RCC 7860 (cell line): ENCODE measurements around the gene TDRD9.
"Not testable (repeated sequence)": the region's sequence is repeated elsewhere in the genome, so short reads cannot be mapped to it uniquely, and the experiment has no call there.

Experiments used
- DNase-seq: peaks from one replicate; pipeline ENCODE4 v3.0.0-alpha.2; 2015; ENCODE audit warnings: low spot score
- FAIRE-seq: peaks from 2 replicates; lab custom pipeline; 2012; peaks lifted over from hg19 to GRCh38; lab: Jason Lieb, UNC

Gene TDRD9

DNA sequence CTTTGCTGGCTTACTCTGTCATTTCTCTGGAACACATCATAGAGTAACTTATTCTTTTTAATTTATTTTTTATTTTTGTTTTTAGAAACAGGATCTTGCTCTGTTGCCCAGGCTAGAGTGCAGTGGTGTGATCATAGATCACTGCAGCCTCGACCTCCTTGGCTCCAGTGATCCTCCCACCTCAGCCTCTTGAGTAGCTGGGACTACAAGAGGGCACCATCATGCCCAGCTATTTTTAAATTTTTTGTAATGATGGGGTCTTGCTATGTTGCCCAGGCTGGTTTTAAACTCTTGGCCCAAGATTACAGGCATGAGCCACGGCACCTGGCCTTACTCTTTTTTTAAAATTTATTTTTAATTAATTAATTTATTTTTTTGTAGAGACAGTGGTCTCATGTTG, 46.3 kb downstream of the TDRD9 start:
- FAIRE-seq: no peak
- no peak for DNase-seq

DNA sequence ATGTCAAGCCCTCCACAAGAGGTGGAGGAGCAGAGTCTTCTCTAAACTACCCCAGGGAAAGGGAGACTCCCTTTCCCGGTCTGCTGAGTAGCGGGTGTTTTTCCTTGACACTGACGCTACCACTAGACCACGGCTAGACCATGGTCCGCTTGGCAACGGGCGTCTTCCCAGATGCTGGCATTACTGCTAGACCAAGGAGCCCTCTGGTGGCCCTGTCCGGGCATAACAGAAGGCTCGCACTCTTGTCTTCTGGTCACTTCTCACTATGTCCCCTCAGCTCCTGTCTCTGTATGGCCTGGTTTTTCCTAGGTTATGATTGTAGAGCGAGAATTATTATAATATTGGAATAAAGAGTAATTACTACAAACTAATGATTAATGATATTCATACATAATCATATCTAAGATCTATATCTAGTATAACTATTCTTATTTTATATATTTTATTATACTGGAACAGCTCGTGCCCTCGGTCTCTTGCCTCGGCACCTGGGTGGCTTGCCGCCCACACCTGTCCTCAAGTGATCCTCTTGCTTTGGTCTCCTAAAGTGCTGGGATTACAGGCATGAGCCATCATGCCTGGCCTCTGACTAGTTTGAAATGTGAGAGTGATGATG, 52.5 kb downstream of the TDRD9 start:
- not testable (repeated sequence) for FAIRE-seq, DNase-seq

DNA sequence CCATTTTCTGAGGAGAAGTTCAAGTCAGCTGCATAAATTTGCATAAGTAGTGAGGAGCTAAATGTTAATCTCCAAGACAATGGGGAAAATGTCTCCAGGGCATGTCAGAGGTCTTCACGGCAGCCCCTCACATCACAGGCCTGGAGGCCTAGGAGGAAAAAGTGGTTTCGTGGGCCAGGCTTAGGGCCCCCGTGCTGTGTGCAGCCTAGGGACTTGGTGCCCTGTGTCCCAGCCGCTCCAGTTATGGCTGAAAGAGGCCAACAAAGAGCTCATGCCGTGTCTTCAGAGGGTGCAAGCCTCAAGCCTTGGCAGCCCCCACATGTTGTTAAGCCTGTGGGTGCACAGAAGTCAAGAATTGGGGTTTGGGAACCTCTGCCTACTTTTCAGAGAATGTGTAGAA, 55.9 kb downstream of the TDRD9 start:
- no peak for DNase-seq
- no peak for FAIRE-seq

DNA sequence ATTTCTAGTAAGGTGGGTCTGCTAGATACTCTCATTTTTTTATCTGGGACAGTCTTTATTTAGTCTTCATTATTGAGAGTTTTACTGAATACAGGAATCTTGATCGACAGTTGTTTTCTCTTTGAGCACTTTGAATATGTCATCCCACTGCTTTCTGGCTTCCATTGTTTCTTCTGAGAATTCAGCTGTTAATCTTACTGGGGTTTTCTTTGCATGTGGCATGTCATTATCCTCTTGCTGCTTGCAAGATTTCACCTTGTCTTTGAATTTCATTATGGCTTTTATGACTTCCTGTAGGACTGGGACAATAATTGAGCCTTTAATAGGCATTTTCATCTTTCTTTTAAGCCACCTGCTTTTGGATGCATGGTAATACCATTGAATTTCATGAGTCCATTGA, 60.8 kb downstream of the TDRD9 start:
- no peak for DNase-seq
- no peak for FAIRE-seq

DNA sequence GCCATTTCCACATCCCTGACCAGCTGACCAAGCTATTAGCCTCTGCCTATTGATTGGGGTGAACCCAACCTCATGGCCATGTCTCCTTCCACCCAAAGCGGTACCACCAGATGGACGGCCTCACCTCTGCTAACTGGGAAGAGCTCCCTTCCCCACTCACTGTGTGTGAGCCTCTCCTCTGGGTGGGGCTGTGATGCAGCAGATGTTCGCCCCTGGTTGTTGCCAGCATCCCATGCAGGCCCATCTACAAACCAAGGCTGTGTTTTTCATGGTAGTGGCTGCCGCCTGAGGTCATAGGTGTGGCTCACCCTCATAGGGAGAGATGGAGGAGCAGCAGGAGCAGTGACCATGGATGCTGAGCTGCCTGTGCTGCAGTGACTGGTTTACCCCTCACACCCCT, 61.7 kb downstream of the TDRD9 start:
- FAIRE-seq: no peak
- DNase-seq: no peak

DNA sequence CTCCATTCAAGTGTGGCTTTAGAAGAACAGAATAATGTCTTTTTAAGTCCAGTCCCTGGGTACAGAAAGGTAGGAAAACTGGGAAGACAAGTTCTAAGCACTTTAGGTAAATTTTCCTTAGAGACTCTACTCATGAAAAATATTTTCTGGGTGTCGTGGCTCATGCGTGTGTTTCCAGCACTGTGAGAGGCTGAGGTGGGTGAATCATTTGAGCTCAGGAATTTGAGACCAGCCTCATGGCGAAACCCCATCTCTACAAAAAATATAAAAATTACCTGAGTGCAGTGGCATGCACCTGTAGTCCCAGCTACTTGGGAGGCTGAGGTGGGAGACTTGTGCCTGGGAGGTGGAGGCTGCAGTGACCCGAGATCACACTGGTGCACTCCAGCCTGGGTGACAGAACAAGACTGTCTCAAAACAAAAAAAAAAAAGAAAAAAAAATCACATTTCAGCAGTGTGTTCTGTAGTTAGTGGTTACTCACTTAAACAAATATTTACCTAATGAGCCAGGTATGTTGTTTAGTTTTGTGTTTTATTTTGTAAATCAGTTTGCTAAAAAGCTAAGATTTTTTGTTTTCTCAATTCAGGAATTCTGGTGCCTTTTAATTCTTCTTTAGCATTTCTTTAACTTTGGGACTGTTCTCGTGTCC, 66.4 kb downstream of the TDRD9 start:
- FAIRE-seq (no peak), DNase-seq (no peak)

DNA sequence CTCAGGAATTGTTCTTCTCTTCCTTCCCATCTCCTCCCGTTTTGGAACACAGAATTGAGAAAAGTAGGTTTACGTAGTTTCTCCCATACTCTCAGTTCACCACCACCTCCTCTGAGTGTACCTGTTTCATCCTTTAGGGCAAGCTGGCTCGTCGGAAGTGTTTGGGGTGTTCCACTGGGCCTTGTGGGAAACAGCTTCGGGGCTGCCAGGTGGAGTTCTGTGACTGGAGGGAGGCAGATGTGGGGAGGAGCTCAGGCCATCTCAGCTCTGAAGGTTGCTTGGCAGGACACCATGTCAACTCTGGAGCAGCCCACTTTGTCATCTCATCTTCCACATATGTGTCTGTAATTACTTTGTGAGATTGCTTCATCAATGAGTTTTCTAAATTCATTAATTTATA, 67.6 kb downstream of the TDRD9 start:
- no peak for FAIRE-seq
- DNase-seq: no peak

DNA sequence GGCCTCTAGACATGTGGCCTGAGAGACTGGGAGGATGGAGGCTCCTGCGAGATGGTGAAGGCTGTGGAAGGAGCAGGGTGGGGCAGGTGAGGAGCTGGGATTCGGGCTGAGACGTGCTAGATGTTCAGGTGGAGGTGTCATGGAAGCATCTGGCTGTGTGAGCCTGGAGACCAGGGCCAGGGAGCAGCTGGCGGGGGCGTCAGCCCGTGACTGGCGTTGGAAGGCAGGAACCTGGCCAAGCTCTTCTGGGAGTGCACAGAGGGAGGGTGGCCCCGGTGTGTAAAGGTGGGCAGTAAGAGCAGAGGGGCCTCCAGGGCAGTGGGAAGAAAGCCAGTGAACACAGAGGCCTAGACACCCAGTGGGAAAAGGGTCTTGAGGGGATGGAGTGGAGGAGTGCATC, 69.1 kb downstream of the TDRD9 start:
- DNase-seq (no peak), FAIRE-seq (no peak)

DNA sequence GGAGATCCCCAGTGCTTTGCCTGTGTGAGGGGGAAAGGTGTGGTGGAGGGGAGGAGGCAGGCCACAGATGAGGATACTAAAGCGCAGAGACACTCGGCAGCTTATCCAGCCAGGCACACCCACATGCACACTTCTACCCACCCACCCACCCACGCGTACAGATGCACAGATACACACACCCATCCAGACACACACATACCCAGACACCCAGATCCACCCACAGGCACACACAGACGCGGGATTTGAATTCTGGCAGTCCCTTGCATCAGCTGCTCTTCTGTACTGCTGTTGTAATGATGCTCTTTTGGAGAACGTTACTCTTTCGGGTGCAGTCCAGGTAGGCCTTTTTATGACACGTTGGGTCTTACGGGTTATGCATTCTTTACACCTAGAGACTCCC, 69.8 kb downstream of the TDRD9 start:
- no peak for DNase-seq
- no peak for FAIRE-seq

DNA sequence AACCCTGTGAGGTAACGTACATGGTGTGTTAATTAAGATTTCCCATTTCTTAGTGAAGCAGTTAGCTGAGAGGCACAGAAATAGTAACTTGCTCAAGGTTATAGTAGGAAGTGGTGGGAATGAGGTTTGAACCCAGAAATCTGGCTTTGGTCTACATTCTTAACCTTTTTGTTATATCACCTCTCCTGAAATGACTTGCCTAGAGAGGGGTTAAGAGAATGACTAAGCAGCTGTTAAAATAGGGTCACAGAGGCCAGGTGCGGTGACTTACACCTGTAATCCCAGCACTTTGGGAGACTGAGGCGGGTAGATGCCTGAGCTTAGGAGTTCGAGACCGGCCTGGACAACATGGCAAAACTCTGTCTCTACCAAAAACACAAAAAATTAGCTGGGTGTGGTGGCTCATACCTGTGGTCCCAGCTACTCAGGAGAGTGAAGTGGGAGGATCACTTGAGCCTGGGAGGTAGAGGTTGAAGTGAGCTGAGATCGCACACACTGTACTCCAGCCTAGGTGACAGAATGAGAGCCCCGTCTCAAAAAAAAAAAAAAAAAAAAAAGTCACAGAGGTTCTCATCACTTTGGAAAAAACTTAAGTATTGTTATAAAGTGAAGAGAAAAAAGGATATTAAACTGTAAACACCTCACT, 71.7 kb downstream of the TDRD9 start:
- DNase-seq (no peak), FAIRE-seq (no peak)

DNA sequence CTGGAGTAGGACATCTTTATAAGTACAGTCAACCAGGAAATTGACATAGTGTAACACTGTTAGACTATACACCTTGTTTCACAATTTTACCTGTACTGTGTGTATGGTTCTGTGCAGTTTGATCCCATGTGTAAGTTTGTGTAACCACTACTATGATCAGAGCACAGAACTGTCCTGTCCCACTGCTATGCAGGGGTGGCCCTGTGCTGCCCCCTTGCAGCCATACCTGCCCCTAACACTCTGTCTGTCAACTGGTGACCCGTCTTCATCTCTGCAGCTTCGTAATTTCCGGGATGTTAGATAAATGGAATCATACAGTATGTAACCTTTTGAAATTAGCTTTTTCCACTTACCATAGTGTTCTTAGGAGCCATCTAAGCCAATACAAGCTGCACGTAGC, 72.7 kb downstream of the TDRD9 start:
- no peak for DNase-seq
- FAIRE-seq: no peak

DNA sequence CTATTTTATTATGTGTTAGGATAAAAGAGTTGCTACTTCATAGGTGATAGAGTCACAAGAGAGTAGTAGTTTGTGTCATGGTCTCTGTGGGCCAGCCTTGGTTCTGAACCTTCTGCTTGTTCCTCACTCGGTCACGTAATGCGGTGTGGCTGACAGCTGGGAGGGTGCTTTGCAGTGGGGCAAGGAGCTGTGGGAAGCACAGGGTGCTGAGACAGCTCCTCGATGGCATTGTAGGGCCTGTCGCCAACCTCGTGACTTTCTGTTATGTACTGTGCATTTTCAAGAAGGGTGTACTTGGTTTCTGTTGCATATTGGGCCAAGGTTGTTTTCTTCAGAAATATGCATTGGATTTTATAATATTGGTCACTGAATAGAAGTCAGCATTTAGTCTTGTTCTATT, 75.4 kb downstream of the TDRD9 start:
- FAIRE-seq (no peak), DNase-seq (no peak)

DNA sequence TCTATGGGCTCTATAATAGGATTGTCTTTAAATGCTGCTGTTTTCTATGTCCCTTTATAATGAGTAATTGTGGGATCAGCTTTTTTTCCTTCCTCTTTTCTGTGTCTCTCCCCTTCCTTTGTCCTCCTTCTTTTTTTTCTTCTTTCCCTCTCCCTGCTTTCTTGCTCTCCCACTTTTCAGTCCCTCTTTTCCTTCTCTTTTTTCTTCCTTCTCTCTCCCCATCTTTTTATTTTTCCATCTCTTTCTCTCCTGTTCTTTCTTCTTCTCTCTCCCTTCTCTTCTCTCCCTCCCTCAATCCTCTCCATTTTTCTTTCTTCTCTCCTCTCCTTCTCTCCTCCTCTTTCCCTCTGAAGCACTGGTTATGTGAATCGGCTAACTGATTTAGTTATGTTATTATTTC, 76.6 kb downstream of the TDRD9 start:
- FAIRE-seq (no peak), DNase-seq (no peak)

DNA sequence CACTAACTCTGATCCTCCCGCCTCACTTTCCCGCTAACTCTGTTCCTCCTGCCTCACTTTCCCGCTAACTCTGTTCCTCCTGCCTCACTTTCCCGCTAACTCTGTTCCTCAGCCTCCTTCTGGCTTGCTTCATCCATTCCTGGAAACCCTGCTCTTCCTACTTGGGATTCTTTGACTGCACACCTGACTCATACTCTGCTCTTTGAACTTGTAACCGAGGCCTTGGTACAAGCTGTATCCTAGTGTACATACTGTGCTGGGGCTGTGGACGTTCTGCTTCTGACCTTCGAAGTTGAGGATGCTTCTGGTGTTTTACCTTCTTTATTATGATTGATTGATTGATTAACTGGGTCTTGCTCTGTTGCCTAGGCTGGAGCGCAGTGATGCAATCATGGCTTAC, 77.2 kb downstream of the TDRD9 start:
- DNase-seq (no peak), FAIRE-seq (no peak)

DNA sequence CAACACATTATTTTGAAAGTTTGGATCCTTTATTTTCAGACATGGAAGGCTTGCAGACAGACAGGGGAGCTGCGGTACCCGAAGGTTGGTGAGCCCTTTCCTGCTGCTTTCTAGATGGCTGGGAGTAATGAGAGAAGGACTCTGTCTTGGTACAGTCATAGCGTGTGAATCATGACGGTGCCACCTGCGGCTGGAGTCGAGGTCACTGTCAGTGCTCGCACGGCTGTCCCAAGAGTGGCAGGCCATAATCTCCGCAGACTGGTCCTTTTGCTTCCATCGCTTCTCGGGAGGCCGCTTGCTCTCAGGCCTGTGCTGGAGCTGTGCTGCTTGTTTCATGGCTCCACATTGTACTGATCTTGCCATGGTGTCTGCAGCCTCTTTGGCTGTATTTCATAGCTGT, 78.9 kb downstream of the TDRD9 start:
- FAIRE-seq: no peak
- DNase-seq: no peak

DNA sequence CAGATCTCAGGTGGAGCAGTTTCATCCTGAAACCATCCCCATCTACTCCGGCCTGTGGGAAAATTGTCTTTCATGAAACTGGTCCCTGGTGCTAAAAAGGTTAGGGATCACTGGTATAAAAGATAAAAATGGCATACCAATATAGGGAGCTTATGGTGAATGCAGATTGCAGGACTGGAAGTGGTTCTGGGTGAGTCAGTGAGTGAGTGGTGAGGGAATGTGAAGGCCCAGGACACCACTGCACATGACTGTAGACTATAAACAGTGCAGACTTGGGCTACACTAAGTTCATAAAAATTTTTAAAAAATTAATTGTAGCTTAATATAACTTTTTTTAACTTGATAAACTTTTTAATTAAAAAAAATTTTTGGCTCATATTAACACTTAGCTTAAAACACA, 81.0 kb downstream of the TDRD9 start:
- no peak for FAIRE-seq
- no peak for DNase-seq

DNA sequence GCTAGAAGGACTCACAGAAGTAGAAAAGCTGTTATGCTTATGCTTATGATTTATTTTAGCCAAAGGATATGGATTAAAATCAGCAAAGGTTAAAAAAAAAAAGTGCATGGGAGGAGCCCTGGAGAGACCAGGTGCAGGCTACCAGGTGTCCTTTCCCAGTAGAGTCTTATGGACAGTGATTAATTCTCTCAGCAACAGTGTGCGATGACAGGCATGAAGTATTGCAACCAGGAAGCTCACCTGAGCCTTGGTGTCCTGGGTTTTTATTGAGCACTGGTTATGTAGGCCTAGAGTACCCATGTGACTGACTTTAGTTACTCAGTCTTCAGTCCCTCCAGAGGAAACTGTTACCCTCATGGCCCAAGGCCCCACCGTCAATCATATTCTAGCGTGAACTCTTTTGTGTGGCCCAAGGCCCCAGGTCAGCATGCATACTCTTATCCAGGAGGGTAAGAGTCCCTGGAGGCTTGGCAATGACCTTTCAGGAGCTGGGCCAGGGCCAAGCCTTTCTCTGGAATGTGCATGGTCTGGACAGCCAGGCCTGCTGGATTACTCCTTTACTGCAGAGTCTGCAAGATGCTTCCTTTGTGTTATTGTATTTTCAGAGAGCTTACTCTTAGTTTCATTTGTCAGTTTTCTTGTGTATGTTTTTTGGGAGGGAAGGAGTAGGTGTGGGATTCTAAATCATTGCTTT, 83.7 kb downstream of the TDRD9 start:
- no peak for FAIRE-seq
- DNase-seq: no peak

DNA sequence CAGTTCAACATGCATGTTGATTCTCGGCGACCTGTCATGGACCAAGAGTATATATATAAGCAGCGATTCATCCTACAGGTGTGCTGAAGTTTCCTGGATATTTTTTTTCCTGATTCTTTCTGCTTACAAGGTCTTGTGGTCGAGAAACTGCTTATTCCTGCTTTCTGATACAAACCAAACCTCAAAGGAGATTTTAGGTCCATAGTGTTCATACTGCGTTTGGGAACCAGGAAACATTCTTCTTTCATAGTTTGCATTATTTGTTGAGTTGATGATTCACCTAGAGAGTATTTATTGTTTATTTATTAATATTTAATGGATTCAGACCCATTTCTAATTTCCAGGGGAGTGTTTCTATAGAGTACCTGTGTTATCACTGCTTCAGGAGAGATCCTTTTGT, 86.5 kb downstream of the TDRD9 start:
- no peak for DNase-seq
- FAIRE-seq: no peak

DNA sequence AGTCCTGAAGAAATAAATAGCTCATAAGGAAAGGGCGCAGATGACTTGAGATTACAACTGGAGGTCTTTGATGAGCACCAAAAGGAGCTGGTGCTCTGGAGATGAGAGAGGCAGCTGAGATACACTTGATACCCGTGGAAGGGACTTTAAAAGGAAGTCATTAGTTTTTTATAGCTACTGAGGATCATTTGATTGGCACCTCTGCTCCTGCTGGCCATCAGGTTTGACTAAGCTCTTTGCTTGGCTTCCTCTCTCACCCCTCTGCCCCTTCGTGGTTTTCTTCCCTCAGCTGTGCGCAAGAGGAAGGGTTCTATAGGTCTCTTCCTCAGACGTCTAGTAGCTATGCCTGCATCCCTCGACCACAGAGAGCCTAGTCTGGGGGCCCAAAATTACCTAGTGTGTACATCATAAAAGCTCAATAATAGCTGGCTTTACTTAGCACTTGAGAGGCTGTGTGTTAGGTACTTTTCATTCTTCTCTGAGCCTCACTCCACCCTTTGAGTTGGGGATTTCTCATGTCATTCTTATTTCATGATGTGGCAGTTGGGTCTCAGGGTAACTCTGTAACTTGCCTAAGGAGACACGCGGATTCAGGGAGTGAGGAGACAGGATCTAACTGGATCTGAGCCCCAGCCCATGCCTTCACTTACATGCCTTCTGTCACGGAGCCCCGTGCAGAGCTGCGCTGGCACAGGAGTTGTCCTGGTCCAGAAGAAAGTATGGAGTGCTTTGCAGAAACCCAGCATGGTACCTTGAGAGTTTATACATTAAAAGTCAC, 88.8 kb downstream of the TDRD9 start:
- no peak for DNase-seq
- FAIRE-seq: no peak

DNA sequence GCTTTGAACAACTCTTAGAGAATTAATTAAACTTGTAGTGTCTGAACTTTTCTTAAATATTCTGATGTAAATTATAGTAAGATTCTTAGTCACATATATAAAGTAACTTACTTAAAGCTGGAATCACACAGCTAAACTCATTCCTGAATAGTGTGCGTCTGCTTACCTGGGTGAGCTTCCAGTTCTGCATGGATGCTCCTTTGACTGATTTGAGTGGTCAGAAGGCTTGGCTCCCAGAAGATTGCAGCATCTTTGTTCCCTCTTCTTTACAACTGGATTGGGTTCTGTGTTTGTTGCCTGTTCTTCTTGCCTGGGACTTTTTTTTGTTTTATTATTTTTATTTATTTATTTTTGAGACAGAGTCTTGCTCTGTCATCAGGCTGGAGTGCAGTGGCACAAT, 90.8 kb downstream of the TDRD9 start:
- FAIRE-seq (no peak), DNase-seq (no peak)

DNA sequence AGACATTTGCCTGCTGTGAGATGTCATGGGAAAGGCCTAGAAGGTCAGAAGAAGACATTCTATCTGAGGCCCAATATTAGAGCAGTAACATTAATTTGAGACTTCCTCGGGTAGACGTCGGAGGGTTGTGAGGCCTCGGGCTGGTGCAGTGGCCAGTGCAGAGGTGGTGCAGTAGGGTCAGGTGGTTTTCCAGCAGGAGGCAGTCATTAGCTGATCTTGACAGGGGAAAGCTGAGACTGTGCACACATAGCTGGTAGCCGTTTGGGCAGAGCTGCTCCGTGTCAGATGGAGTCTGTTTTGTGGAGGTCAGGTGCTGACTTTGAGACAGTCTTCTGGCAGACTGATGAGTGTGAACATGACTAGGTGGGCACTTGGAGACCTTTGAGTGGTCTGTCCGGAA, 91.5 kb downstream of the TDRD9 start:
- DNase-seq (no peak), FAIRE-seq (no peak)
